HepG2 (cell line): Measurements from ENCODE around the gene ITIH2. TPM values are rescaled to one million over a fixed set of nuclear protein-coding genes. Genes with fewer than 3 reads are reported as not detected.
A peak's percentile ranks its signal among the peaks of the same experiment; 100 is the strongest.

Experiments
- BCL3 ChIP-seq: sonication (generic); formaldehyde crosslinking; IDR thresholded peaks from 2 replicates; pipeline ENCODE4 v1.5.1; 2020; ENCODE audit warnings: mild to moderate bottlenecking, missing genetic modification reagents, moderate library complexity
- MAFK ChIP-seq, 2 experiments: IDR thresholded peaks in 1 of 2; conservative IDR thresholded peaks in 1 of 2; 2 replicates each; pipeline ENCODE4 v1.6.1; 2011; ENCODE audit warnings: improper control_type of control experiment in 2 of 2, low read length in 2 of 2
- MZF1 ChIP-seq: sonication (generic); formaldehyde crosslinking; IDR thresholded peaks from 2 replicates; pipeline ENCODE4 v1.8.1; 2023; ENCODE audit warnings: mild to moderate bottlenecking, missing genetic modification reagents, borderline replicate concordance
- NKX3-1 ChIP-seq: sonication (generic); formaldehyde crosslinking; IDR thresholded peaks from 2 replicates; pipeline ENCODE4 v1.5.0; 2020; ENCODE audit warnings: missing genetic modification reagents
- PTBP1 ChIP-seq: fragments of 200-400 bp; formaldehyde crosslinking; IDR thresholded peaks from 2 replicates; pipeline ENCODE4 v1.6.1; 2018; ENCODE audit warnings: low read length, low read depth; ENCODE audit not compliant: poor library complexity, severe bottlenecking
- RBM22 ChIP-seq: fragments of 200-400 bp; formaldehyde crosslinking; optimal IDR thresholded peaks from 2 replicates; pipeline ENCODE3; 2017; ENCODE audit warnings: mild to moderate bottlenecking, low read length, moderate library complexity
- SAFB2 ChIP-seq: sonication (generic); formaldehyde crosslinking; IDR thresholded peaks from 2 replicates; pipeline ENCODE4 v1.5.1; 2020; ENCODE audit warnings: missing genetic modification reagents, low read depth, mild to moderate bottlenecking, borderline replicate concordance
- SMYD3 ChIP-seq: sonication (generic); formaldehyde crosslinking; IDR thresholded peaks from 2 replicates; pipeline ENCODE4 v1.8.1; 2023; ENCODE audit warnings: mild to moderate bottlenecking, missing genetic modification reagents
- SNAPC4 ChIP-seq: sonication (generic); formaldehyde crosslinking; IDR thresholded peaks from 2 replicates; pipeline ENCODE4 v1.4.0; 2020; ENCODE audit warnings: mild to moderate bottlenecking, missing genetic modification reagents
- ZFP90 ChIP-seq: sonication (generic); formaldehyde crosslinking; IDR thresholded peaks from 2 replicates; pipeline ENCODE4 v1.8.0; 2022; ENCODE audit warnings: missing genetic modification reagents, mild to moderate bottlenecking, inconsistent platforms, borderline replicate concordance
- ZNF124 ChIP-seq: sonication (generic); formaldehyde crosslinking; IDR thresholded peaks from 2 replicates; pipeline ENCODE4 v1.4.0; 2020; ENCODE audit warnings: missing genetic modification reagents
- ZNF276 ChIP-seq: sonication (generic); formaldehyde crosslinking; IDR thresholded peaks from 2 replicates; pipeline ENCODE4 v1.4.0; 2020; ENCODE audit warnings: mild to moderate bottlenecking, low read depth, missing genetic modification reagents
- ZNF513 ChIP-seq: sonication (generic); formaldehyde crosslinking; conservative IDR thresholded peaks from 2 replicates; pipeline ENCODE4 v1.5.0; 2020; ENCODE audit warnings: missing genetic modification reagents
- ZNF609 ChIP-seq: sonication (generic); formaldehyde crosslinking; IDR thresholded peaks from 2 replicates; pipeline ENCODE4 v1.4.0; 2020; ENCODE audit warnings: mild to moderate bottlenecking, missing genetic modification reagents, borderline replicate concordance
- polyA plus RNA-seq, 8 experiments: library from polyadenylated mRNA; depleted of rRNA in 3 of 8; stranded (reverse) in 7 of 8; unstranded in 1 of 8; fragments of >200 nt; fragmentation: Illumina TruSeq in 4 of 8; extraction: Trizol in 4 of 8; gene quantifications; 2 replicates each; pipeline versions ENCODE4 v1.2.1 to v1.2.3, GENCODE V29; 2011 to 2016; ENCODE audit warnings: low read depth in 4 of 8, missing spikeins in 1 of 8, mixed read lengths in 1 of 8; ENCODE audit not compliant: insufficient read depth in 1 of 8
- total RNA-seq, 5 experiments: library from RNA; depleted of rRNA; stranded (reverse); fragments of >200 nt; fragmentation: Illumina TruSeq; extraction: Trizol; gene quantifications; 2 replicates each; pipeline ENCODE4 v1.2.3, GENCODE V29; 2016; ENCODE audit warnings: low read depth in 1 of 5

The ITIH2 gene
- total and polyA plus RNA-seq, 2 of the 13 experiments (the other 11 are each of a cell fraction or from before 2014, with no cell fraction given) = 1,197 to 1,427 TPM

DNA sequence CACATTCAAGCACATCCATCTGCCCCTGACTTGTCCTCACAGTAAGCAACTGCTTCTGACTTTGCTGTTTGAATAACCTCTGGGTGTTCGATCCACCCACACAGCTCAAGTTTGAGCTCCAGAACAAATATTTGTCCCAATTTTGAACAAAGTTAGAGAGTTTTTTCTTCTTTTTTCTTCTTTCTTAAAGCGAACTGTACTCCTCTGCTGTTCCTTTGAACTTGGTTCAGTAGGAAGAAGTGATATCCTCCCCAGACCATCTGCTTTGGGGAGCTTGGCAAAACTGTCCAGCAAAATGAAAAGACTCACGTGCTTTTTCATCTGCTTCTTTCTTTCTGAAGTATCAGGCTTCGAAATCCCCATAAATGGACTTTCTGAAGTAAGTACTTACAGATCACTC is at the start of gene ITIH2 (continued):
- no peak for TF ChIP-seq ZNF276 (CRISPR knock-in tag)
- no peak for TF ChIP-seq ZFP90 (CRISPR knock-in tag)
- TF ChIP-seq SMYD3 (CRISPR knock-in tag) = no peak
- no peak for TF ChIP-seq MAFK (conservative IDR thresholded peaks at IDR 0.05 in 1 of 2, IDR thresholded peaks at IDR 0.05 in 1 of 2; ENCODE audit: low read length in 2 of 2)
- no peak for TF ChIP-seq SAFB2
- TF ChIP-seq ZNF609 (CRISPR knock-in tag) = peak; percentile 69; the same call in 1 of the 2 replicates
- no peak for TF ChIP-seq PTBP1
- TF ChIP-seq ZNF124 (CRISPR knock-in tag) = no peak
- no peak for TF ChIP-seq NKX3-1 (CRISPR knock-in tag)
- TF ChIP-seq MZF1 = no peak
- TF ChIP-seq SNAPC4 = no peak
- no peak for TF ChIP-seq RBM22
- TF ChIP-seq BCL3 (CRISPR knock-in tag) = no peak
- no peak for TF ChIP-seq ZNF513 (CRISPR knock-in tag)
